ENCODE data around the gene CAMK2B.

CAMK2B gene

DNA sequence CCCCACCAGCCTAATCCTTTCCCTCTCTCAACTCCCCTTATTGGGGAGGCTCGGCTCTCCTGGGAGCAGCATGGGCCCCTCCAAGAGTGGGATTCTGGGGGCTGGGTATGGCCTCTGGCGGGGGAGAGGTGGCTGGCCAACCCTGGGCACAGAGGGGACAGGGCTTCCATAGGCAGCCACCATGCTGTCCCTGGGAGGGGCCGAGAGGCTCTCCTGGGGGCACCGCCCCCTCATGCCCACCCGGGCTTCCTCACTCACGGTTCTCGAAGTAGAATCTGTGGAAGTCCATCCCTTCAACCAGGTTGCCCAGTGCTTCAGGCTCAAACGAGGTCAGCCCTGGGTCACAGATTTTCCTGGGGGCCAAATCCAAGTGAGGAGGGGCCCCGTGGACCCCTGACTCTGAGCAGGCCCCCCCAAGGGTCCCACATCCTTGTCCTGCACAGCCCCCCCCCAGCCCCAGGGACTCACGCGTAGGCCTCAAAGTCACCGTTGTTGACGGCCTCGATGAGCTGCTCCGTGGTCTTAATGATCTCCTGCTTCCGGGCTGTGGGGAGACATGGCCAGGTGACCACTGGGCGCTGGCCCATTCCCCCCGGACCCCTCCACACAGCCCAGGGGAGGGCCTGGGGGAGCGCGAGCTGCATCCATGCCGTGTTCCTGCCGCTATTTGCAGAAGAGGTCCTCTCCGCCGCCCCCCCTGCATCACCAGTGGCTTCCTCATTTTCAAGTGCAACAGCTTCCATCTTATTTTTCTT lies 104.9 kb downstream of the CAMK2B start:
- FAIRE-seq, result no peak
- no peak for DNase-seq (ENCODE audit: insufficient read length, low spot score)

DNA sequence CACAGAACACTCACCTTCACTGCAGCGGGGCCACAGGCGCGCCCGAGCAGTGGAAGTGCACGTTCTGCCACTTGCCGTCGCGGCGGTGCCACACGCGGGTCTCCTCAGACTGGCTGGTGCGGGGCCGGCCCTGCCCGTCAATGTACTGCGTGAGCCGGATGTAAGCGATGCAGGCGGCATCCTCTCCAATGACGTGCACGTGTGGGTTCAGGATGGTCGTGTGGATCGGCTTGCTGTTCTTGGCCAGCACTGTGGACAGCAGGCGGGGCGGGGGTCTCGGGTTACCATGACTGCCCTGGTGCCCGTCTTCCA lies 105.4 kb downstream of the CAMK2B start:
- FAIRE-seq (no peak), DNase-seq (ENCODE audit: insufficient read length, low spot score) (no peak)

DNA sequence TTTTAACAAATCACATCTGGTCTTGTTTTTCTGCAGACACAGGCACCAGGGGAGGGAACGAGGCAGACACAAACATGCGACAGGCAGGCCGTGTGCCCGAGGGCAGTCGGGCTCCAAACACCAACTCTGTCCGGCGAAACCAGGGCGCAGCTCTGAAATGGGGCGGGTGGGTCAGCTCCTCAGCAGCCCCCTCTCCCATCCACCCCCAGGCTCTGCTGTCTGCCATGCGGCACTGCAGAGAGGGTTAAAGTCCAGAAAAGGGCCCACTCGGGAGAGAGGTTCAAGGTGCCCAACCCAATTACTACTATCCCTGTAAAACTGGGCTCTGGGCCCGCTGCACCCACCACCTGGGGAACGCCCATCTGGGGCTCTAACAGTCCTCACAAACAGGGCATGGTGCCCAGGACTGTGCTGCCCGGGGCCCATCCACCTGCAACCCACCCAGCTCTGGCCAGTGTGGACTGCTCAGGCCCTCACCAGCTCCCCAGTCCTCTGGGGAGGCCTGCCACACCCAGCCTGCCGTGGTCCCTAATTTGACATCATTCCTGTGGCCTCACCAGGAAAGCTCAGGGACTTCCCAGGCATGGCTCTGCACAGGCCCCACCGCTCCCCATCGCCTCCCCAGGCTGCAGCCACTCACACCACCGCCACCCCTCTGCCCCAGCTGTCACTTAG lies 105.9 kb downstream of the CAMK2B start:
- no peak for FAIRE-seq
- DNase-seq (ENCODE audit: insufficient read length, low spot score), result no peak

DNA sequence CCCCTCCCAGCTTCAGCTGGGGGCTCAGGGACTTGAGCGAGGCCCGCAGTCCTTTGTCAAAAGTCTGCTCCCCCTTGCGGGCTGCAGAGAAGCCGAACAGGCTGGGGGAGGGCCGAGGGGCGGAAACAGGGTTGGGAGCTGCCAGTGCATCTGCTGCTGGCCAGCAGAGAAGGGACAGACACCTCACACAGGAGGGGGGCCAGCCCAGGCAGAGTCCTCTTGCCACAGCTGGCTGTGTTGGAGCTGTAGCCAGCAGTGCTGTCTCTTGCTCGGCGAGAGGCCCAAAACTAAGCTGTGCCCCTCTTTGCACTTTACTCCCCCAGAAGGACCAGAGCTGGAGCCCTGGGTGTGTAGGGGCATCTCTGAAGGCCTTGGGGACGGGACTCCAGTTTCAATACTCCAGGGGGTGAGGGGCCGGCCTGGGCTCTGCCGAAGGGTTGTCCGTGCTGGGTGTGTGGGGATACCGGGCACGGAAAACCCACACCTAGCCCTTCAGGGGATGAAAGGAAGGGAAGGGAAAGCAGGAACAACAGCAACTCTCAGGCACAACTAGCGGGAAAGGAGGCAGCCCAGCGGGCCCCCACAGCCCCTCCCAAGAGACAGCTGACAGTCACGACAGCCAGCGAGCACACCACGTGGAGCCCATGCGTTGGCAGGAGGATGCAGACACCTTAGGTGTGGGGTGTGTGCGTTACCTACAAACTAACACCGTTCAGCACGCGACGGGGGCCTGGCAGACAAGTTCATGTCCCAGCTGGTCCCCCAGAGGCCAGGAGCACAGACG lies 106.8 kb downstream of the CAMK2B start:
- no peak for DNase-seq (ENCODE audit: insufficient read length, low spot score)
- no peak for FAIRE-seq

DNA sequence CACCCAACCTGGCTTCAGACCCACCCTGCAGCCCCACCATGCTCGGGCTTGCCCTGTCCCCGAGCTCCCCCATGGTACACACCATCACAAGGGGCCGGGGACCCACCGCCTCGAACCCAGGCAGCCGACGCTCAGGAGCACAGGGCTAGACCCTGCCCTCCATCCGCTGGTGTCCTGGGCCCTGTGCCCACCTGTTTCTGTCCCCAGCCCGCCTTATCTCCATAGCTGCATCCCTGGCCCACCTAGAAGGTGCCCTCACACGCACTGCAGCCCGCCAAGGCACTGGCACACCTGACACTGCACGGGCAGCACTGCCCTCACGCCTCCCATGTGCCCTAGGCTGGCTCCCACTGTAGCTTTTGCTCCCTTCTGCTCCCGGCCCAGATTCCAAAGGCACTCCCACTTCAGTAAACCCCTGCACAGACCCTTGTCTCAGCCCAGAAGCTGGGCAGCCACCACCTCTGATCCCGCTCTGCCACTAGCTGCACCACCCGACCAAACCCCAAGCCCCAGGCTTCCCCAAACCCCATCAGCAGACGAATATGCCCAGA lies 107.5 kb downstream of the CAMK2B start:
- FAIRE-seq, result no peak
- DNase-seq (ENCODE audit: insufficient read length, low spot score), result no peak

DNA sequence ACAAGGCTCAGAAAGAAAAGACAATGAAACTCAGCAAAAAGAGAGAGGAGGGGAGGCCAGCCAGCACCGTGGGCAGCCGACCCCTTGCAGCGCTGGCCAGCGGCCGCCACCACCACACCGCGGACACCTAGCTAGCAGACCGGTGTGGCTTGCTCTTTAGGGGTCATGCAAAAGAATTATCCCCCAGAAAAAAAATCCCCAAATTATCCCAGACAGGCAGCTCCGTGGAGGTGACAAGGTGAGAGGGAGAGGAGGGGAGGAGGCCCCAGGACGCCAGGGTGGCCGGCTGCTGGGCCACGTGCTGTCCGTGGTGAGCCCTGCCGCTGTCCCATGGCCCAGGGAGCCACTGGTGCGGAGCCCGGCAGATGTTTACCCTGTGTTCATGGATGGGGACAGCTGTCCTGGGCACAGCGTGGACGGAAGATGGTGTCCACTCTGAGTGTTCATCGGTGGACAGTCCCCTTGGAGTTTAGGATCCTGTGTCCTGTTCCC lies 108.1 kb downstream of the CAMK2B start:
- no peak for FAIRE-seq
- no peak for DNase-seq (ENCODE audit: insufficient read length, low spot score)

DNA sequence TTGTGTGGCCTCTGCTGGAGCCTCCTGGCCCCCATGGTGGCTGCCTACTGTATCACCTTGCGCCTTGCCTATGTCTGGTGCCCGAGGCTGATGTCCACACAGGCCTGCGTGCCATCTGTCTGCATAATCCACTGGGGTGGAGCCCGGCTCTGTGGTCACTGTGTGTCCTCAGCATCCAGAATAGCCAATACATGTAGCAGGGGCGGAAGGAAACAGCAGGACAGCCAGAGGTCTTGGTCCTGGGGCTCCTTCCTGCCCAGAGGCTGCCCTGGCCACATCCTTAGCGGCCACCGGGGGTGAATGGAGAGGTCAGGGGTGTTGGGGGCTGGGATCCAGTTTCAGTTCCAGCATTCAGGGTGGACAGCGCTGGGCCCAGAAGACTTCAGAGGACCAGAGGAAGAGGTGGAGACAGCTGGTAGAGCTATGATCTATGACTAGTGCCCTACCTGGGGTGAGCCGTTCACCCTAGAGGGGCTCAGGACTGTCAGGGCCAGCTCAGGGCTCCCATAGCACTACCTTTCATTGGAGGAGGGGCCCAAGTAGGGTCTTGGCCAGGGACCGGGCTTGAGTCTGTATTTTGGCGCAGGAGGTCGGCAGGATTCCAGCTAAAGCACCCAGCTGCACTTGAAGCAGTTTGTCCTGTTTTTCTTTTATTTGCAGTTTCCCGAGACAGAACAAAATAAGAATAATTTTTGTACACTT lies 108.7 kb downstream of the CAMK2B start:
- FAIRE-seq (no peak), DNase-seq (ENCODE audit: insufficient read length, low spot score) (no peak)

DNA sequence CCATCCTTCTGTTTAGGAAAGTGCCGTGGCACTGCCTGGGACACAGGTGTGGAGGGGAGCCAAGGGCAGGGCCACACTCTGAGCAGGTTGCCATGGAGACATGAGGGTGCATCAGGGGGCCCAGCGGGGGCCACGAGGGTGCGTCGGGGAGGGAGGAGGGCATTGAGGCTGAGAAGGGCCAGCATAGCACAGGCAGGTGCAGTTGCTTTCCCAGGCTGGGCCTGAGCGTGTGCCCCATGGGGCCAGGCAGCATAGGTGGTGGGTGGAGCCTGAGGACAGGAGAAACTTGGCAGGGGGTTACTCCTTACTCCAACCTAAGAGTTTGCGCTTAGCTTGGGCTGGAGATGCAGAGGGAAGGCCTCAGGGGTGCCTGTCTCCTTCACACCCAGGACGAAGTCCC lies 109.4 kb downstream of the CAMK2B start:
- DNase-seq (ENCODE audit: insufficient read length, low spot score) (no peak), FAIRE-seq (no peak)

DNA sequence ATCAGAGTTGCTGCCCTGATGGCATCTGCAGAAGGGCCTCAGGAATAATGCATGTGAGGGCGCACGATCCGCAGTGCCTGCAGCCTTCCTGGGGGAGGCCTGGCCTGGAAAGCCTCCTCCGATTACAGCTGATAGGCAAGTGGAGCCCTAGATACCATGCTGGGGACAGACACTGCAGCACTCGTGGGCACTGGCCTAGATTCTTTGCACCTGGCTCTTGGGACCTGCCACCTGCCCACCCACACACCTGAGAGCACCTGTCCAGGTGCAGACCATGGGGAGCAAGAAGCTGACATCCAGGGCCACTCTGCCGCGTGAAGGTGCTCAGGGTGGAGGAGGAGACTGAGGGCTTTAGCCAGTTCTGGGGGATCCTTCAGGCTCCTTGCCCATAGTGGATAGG lies 109.9 kb downstream of the CAMK2B start:
- no peak for FAIRE-seq
- no peak for DNase-seq (ENCODE audit: insufficient read length, low spot score)

DNA sequence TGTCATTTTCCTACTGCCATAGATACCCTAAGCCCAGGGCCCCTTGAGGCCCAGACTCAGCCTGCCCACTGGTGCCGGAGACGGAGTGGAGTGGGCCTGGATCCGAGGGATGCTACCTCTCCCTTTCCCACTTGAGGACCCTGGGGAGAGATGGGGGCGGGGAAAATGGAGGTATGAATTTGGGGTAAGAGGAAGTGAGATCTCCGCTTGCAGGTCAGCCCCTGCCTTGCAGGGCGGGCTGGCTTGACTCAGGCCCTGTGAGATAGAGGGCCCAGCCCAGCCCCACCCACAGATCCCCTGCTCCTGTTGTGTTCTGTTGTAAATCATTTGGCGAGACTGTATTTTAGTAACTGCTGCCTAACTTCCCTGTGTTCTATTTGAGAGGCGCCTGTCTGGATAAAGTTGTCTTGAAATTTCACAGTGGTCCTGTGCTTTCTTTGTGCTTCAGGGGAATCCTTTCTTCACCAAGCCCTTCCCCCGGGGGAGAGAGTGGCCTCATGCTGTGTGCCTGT lies 111.5 kb downstream of the CAMK2B start:
- no peak for FAIRE-seq

DNA sequence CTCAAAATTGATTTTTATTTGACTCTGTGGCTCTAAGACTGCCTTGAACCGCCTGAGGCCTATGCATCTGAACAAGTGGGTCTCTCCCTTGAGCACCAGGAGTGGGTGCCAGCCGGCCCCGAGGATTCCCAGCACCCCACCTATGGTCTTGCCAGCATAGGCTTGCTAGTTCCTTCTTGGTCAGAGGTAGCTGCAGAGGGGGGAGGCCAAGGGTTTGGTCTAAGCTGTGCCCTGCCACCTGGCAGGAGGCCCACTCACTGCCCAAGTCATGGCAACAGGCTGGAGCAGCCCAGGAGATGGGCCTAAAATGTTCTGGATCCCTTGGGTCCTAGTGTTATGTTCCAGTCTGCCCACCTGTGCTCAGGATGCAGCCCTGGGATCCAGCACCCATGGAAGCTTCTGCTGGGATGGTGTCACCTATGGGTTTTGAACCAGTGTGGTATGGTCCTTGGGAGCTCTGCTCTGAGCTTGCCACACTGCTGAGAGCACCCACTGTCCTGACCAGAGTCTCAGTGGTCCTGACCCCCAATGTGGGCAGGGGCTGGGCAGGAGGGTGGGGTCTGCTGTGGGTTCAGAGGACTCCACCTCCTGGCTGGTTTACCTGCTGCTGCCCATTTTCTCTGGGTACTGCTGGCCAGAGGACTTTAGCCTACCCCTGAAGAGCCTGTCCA lies 112.1 kb downstream of the CAMK2B start:
- DNase-seq (ENCODE audit: insufficient read length, low spot score) (no peak), FAIRE-seq (no peak)

More for the DNA sequence above, 111.5 kb downstream of the CAMK2B start:
- no peak for DNase-seq (ENCODE audit: insufficient read length, low spot score)

DNA sequence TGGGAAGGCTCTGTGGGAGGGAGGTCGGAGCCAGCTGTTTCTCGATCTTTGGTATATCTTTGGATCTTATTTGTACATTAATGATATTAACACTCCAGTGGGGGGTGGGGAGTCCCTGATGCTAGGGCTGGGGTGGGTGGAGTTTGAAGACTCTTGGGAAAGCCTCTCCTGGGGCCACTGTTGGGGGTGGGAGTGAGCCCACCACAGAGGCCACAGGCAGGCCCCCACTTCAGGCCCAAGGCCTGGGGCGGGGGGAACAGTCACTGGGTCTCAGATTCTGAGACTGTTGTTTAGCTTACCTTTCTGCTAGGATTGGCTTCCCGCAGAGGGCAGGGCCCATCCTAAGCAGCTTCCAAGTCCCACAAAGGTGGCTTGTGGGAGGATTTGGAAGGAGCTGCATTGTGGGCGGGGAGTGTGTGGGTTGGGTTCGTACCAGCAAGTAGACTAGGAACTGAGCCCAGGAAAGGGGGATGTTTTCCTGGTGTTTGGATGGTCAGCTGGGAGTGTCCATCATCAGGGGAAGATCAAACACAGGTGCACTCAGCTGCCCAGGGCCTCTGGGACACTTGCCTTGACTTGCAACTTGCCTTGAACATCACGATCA lies 112.7 kb downstream of the CAMK2B start:
- no peak for DNase-seq (ENCODE audit: insufficient read length, low spot score)
- no peak for FAIRE-seq

DNA sequence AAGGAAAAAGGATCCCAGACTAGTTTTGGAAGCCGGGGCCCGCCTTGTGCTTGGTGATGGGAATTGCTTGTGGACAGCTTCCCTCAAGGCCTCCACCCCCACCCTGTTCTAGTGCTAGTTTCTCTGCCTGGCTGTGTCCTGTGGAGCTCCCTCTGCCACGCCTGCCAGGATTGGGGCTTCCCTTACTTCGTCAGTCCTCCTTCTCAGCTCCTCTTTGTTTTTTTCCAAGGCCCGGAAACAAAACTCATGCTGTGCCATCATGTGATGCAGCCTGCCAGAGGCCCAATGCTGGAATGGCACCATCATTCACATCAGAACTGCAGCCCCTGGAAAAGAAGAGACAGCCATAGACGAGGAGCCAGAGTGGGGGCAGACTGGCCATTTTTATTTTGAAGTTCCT lies 113.4 kb downstream of the CAMK2B start:
- FAIRE-seq, result no peak
- no peak for DNase-seq (ENCODE audit: insufficient read length, low spot score)

DNA sequence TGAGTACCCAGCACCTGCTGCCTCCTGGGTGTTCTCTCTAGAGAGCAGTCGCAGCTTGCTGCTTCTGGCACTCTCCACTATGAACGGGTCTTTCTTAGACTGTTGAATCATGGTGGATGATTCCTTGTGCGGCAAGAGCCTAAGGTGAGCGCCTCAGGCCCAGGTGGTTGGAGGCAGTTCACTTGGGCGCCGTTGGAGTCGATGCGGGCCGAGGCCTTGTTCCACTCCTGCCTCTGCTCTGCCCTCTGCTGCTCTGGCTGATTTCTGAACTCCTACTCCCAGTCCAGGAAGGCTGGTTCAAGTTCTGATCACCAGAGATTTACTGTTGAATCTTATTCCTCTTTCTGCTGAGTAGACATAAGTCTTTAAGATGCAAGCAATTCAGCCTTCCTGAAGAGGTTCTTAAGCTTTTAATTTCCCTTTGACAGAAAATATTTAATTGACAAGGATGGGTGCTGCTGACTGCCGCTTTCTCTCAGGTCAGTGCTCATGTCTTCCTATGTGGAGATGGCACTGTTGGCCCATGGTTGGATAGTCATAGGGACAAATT lies 114.2 kb downstream of the CAMK2B start:
- DNase-seq (ENCODE audit: insufficient read length, low spot score) (no peak), FAIRE-seq (no peak)

DNA sequence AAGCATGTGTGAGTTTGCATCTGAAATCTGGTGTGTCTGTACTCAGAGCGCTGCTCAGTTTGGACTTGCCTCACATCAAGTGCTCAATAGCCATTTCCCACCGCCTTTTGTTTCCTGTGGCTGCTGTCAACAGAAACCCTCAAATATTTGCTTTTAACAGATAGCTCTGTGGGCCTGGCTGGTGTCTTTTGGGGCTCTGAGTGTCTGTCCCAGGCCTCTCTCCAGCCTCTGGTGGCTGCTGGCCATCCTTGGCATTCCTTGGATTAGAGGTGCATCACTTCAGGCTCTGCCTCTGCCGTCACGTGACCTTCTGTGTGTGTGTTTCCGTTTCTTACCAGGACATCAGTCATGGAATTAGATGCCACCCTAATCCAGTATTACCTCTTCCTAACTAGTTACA lies 115.3 kb downstream of the CAMK2B start:
- FAIRE-seq (no peak), DNase-seq (ENCODE audit: insufficient read length, low spot score) (no peak)

DNA sequence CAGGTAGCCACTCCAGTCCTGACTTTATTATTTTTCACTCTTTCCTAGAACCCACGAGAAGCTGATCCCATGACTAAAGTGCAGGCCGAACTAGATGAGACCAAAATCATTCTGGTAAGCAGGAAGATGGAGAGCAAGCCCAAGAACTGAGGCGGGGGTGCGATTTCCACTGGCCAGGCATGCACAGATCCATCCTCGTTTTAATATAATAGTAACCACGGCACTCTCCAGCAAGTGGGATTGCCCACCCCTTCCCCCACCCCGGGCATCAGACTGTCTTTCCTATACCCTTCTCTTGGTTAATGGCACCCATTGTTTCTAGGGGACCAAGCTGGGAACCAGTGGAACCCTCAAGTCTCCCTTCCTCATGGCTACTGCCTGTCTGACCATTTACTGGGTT lies 117.3 kb downstream of the CAMK2B start:
- no peak for DNase-seq (ENCODE audit: insufficient read length, low spot score)
- FAIRE-seq, result no peak

DNA sequence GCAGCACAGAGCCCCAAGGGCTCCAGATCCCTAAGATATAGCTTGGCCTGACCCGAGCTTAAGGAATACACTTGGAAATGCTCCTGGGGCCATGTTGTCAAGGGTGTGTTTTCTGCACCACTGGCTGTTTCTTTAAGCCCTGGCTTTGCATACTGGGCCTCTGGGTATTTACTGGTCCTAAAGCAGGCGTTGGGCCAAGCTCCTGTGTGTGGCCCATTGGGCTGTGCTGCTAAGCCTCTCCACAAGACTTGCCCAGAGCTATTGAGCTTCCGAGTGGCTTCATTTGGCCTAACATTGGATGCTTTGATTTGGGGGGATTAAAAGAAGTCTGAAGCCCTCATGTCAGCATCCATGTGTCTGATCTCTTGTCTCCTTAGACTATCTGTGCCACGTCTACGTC lies 119.4 kb downstream of the CAMK2B start:
- no peak for DNase-seq (ENCODE audit: insufficient read length, low spot score)
- FAIRE-seq, result no peak

DNA sequence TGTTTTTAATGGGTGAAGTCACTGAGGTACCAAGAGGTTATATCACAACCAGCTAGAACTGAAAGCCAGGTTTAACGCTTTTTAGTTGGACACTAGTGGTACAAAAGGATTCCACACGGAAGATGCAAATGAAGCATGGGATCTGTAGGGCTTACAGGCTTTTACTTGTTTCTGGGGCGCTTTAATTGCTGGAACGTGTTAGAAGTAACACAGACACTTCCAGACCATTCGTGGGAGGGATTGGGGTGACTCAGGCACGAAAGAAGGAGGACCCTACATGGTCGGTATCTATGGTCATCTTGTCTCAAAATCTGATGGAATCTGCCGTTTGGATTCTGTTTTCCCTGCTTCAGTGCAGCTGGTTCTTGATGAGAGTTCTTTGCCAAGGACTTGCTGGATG lies 123.6 kb downstream of the CAMK2B start:
- FAIRE-seq, result no peak
- DNase-seq (ENCODE audit: insufficient read length, low spot score), result no peak

DNA sequence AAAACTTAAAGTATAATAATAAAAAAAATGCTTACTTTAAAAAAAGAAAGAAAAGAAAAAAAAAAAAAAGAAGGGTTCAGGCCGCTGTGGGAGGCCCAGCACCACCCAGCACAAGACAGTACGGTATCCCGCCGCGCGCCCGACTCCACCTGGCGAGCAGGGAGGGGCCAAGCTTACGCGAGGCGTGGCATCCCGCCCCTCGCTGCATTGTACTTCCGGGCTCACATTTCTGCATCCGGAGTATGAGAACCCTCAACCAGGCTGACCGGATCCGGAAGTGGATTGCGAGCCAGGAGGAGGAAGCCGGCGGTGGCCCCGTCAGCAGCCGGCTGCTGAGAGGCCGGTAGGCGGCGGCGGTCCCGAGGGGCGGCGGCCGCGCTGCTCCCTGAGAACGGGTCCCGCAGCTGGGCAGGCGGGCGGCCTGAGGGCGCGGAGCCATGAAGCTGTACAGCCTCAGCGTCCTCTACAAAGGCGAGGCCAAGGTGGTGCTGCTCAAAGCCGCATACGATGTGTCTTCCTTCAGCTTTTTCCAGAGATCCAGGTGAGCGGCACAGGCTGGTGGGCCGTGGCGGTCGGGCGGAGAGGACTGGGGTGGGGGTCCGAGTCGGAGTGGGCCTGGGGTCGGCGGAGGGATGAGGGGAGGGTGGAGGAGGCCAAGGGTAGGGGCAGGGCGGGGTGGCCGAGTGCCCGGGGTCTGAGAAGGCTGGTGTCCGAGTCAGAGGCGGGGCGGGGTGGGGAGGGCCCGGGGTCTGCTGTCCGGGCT lies 124.5 kb downstream of the CAMK2B start, which contains the start of gene YKT6:
Gene YKT6 (plus strand): TSS at position 280 of the 763 bp plus-strand sequence. CDS start 158 bp downstream, at position 438.
- DNase-seq (ENCODE audit: insufficient read length, low spot score) (peak; percentile 98), FAIRE-seq (peak; percentile 97)

All from HTR-8/SVneo (cell line).